ENCODE data around the gene ZNF593. TPM values are rescaled to one million over a fixed set of nuclear protein-coding genes. Genes with fewer than 3 reads are reported as not detected.

ZNF593 gene
- total and polyA plus RNA-seq, 2 of the 13 experiments (the other 11 are each of a cell fraction or from before 2014, with no cell fraction given) = 37.3 to 55.8 TPM

DNA sequence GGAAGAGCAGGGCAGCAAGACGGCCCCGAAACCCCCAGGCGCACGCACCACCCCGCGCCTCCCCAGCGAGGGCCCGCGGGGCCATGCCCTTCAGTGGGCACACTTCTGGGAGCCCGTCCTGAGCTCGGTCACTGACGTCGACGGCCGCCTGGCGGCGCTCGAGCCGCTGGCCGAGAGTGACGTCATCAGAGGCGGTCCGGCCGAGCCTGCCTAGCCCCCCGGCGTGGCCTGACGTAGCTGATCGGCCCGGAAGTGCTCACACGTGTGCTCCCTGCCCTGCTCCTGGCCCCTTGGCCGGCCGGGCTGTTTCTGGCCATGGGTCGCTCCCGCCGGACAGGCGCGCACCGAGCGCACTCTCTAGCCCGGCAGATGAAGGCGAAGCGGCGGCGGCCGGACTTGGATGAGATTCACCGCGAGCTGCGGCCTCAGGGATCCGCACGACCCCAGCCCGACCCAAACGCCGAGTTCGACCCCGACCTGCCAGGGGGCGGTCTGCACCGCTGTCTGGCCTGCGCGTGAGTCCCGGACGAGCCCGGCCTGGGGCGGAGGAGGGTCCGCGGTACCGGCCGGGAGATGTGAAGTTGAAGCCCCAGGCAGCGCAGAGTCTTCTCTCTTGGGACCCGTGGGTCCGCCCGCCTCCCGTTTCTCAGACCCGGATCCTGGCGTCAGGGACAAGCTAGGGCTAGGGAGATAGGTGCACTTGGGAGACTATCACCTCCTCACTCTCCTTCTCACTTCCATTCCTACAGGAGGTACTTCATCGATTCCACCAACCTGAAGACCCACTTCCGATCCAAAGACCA lies at the start of gene ZNF593 (continued):
- TF ChIP-seq FOSL2 (CRISPR knock-in tag; IDR thresholded peaks at IDR 0.05) (peak; percentile 85), CBX5 (CRISPR knock-in tag; IDR thresholded peaks at IDR 0.05; ENCODE audit: borderline replicate concordance) (no peak), ZNF12 (CRISPR knock-in tag; IDR thresholded peaks at IDR 0.05) (no peak), ZNF564 (CRISPR knock-in tag; IDR thresholded peaks at IDR 0.05) (peak; percentile 75; the same call in 1 of the 2 replicates), ZC3H4 (CRISPR knock-in tag; IDR thresholded peaks at IDR 0.05; ENCODE audit: borderline replicate concordance) (no peak), FOXA1 (IDR thresholded peaks at IDR 0.05) (no peak), FOXA1 (CRISPR knock-in tag; IDR thresholded peaks at IDR 0.05) (peak; percentile 14; the same call in 1 of the 2 replicates), ZNF878 (CRISPR knock-in tag; IDR thresholded peaks at IDR 0.05) (no peak), ZKSCAN5 (CRISPR knock-in tag; IDR thresholded peaks at IDR 0.05) (peak; percentile 76; the same call in 1 of the 2 replicates), TEAD3 (CRISPR knock-in tag; optimal IDR thresholded peaks at IDR 0.05; ENCODE audit: borderline replicate concordance) (peak; percentile 62), PAX8 (CRISPR knock-in tag; IDR thresholded peaks at IDR 0.05; ENCODE audit: borderline replicate concordance) (no peak), MYNN (CRISPR knock-in tag; IDR thresholded peaks at IDR 0.05; ENCODE audit: low read depth) (no peak), GLI4 (CRISPR knock-in tag; IDR thresholded peaks at IDR 0.05; ENCODE audit: borderline replicate concordance) (peak; percentile 86; the same call in 1 of the 2 replicates), TOPORS (CRISPR knock-in tag; IDR thresholded peaks at IDR 0.05) (peak; percentile 91; the same call in 1 of the 2 replicates), MED8 (CRISPR knock-in tag; IDR thresholded peaks at IDR 0.05; ENCODE audit: insufficient replicate concordance) (peak; percentile 79), ZNF296 (CRISPR knock-in tag; conservative IDR thresholded peaks at IDR 0.05) (no peak), HNF4G (IDR thresholded peaks at IDR 0.05; ENCODE audit: borderline replicate concordance, low read depth, low read length) (peak; percentile 46; the same call in 1 of the 2 replicates), HNF4G (CRISPR knock-in tag; IDR thresholded peaks at IDR 0.05; ENCODE audit: borderline replicate concordance, low read depth) (no peak), EEA1 (CRISPR knock-in tag; IDR thresholded peaks at IDR 0.05; ENCODE audit: borderline replicate concordance) (0 out of 2 replicates have a peak, but pooled peaks have one; percentile 73), ARID3A (IDR thresholded peaks at IDR 0.05; ENCODE audit: low read depth, low read length) (0 out of 2 replicates have a peak, but pooled peaks have one; percentile 15), SIX1 (CRISPR knock-in tag; IDR thresholded peaks at IDR 0.05; ENCODE audit: borderline replicate concordance) (no peak)
- TF ChIP-seq, protein P1, sequence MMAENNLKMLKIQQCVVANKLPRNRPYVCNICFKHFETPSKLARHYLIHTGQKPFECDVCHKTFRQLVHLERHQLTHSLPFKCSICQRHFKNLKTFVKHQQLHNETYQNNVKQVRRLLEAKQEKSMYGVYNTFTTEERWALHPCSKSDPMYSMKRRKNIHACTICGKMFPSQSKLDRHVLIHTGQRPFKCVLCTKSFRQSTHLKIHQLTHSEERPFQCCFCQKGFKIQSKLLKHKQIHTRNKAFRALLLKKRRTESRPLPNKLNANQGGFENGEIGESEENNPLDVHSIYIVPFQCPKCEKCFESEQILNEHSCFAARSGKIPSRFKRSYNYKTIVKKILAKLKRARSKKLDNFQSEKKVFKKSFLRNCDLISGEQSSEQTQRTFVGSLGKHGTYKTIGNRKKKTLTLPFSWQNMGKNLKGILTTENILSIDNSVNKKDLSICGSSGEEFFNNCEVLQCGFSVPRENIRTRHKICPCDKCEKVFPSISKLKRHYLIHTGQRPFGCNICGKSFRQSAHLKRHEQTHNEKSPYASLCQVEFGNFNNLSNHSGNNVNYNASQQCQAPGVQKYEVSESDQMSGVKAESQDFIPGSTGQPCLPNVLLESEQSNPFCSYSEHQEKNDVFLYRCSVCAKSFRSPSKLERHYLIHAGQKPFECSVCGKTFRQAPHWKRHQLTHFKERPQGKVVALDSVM (CRISPR knock-in tag; IDR thresholded peaks at IDR 0.05) = peak; percentile 44; the same call in 1 of the 2 replicates
- TF ChIP-seq, protein P2, sequence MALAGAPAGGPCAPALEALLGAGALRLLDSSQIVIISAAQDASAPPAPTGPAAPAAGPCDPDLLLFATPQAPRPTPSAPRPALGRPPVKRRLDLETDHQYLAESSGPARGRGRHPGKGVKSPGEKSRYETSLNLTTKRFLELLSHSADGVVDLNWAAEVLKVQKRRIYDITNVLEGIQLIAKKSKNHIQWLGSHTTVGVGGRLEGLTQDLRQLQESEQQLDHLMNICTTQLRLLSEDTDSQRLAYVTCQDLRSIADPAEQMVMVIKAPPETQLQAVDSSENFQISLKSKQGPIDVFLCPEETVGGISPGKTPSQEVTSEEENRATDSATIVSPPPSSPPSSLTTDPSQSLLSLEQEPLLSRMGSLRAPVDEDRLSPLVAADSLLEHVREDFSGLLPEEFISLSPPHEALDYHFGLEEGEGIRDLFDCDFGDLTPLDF (CRISPR knock-in tag; IDR thresholded peaks at IDR 0.05) = peak; percentile 69; the same call in 1 of the 2 replicates
- TF ChIP-seq, protein P3, sequence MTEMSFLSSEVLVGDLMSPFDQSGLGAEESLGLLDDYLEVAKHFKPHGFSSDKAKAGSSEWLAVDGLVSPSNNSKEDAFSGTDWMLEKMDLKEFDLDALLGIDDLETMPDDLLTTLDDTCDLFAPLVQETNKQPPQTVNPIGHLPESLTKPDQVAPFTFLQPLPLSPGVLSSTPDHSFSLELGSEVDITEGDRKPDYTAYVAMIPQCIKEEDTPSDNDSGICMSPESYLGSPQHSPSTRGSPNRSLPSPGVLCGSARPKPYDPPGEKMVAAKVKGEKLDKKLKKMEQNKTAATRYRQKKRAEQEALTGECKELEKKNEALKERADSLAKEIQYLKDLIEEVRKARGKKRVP (CRISPR knock-in tag; IDR thresholded peaks at IDR 0.05) = peak in 1 of 2 experiments; percentile 72; a peak in 2 of 4 replicates
